GM19397 (cell line): ENCODE measurements around the gene CELF4.

Experiments
- ATAC-seq: cut with Tn5 transposase; IDR thresholded peaks from one replicate; pipeline ENCODE4 v1.9.1; 2021; ENCODE audit warnings: mild to moderate bottlenecking, moderate library complexity; ENCODE audit not compliant: unreplicated experiment

CELF4 gene

DNA sequence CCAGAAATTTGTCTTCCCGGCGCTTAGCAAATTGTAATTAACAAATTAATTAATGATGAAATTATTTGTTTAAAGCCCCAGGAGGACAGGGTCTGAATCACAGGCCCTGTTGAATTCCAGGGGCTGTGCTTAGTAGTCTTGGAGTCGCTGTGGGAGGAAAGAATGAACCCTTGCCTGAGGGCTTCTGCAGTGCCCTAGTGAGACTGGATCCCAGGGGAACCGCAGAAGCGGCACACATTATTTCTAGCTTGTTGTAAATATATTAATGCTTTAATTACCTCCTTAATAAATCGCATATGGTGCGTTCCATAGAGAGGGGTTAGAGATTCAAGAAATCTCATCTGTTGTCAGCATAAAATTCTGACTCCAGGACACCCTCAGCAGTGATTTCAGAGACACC, 235.4 kb downstream of the CELF4 start:
- ATAC-seq, result no peak

DNA sequence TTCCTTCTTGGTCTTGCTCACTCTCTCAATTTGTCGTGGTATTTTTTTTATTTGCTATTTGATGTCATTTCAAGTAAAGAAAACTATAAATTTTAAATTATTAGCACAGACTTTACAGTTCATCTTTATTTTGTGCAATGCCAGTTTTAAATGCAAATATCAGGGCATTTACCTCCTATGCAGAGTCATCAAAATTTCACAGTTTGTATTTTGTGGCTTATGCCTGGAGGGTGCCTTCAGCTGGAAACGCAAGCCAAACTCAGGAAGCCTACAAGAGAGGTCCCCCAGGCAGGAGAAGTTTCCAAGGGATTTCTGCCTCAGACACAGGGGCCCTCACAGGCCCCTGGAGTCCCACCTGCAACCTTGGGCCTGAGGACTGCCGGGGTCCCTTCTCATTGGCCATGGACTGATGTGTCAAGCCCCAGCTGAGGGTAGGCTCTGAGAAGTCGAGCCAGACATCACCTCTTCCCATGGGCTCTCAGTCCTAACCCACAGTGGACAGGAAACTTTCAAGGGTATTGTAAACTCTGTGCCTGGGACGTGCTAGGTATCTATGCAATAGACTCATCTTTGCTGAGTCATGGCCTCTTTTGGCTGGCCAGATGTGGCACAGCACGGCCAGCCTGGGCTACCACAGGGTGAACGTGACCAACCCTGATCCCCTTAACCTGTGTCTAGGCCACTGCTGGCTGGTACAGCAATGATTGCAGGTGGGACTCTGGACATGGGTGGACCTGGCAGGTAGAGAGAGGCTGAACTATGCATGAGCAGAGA, 236.5 kb downstream of the CELF4 start:
- ATAC-seq, result no peak

DNA sequence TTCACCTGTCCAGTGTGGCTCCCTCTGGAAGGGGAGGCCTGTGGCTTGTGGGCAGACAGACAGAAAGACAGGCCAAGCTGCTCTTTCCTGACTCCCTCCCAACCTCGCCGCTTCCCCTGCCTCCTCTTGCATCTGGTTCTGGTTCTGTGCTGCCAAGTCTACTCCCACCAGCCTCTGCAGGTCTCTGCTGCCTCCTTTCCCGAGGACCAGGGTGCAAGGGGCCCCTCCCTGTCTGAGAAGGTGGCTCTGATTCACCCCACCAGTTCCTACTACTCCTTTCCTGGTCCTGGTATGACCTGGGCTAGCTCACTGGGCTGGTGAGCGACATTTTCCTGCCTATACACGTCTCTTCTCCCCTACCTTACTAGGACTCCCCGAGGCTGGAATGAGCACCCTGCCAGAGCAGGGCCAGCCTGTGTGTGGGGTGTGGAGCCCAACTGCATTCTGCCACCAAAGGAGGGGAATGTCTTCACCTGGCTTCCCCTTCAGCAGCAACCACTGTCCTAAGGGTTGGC, 238.5 kb downstream of the CELF4 start:
- ATAC-seq, result no peak

DNA sequence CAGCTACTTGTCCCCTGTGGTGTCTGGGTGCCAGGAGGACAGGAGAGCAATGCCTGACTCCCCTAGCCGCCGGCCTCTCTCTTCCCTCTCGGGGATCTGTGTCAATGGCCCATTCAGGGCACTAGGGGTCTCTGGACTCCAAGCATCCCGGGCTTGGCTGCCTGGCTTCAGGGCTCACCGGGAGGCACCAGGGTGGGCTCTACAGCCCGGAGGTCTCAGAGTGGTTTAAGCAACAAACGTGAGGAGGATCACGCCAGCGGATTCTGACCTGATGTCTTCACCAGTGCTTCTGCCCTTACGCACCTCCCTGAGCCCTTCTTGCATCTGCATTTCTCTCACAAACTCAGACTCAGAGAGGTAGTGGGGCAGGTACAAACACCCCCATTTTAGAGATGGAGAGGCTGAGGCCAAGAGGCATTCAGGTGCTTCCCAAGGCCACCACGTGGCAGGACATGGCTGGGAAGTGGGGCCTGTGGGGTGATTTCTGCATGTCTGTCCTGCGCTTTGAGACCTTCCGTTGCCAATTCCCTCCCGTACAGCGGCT, 243.0 kb downstream of the CELF4 start:
- peak; percentile 64 for ATAC-seq

DNA sequence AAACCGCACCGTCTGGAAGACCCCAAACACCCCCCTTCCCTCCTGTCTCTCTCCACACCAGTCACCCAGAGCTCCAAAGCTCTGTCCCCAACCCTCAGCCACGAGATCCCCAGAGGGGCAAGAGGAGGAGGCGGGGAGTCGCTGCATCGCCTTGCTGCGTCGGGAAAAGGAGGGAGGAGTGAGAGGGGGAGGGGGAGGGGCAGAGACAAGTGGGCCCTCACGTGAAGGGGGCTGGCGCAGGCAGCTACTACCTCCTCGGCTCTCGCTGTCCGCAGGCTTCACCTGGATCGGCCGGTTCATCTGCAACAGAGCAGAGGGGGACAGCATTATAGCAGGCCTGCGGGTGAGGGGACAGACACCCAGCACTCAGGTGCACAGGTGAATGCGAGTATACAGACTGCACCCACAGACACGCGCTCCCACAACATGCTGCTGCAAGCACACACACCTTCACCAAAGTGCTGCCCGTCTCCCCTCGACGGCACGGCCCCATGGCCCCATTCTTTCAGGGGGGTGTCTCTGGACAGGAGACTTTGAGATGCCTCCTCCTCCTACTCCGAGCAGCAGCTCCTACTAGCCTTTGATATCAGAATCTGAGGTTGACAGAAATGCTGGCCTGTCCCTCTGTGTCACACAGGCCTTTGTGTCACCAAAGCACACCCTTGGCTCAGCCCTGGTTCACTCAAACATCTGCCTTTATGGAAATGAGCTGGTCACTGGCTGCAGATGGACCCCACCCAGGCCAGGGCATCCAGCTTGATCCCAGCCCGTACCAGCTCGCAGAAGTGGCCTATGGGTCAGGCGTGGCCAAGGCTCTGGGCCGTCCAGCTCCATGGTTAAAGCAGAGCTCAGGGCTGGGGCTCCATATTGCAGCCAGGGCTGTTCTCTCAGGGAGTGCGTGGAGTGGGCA, 243.8 kb downstream of the CELF4 start:
- peak; percentile 4 for ATAC-seq

DNA sequence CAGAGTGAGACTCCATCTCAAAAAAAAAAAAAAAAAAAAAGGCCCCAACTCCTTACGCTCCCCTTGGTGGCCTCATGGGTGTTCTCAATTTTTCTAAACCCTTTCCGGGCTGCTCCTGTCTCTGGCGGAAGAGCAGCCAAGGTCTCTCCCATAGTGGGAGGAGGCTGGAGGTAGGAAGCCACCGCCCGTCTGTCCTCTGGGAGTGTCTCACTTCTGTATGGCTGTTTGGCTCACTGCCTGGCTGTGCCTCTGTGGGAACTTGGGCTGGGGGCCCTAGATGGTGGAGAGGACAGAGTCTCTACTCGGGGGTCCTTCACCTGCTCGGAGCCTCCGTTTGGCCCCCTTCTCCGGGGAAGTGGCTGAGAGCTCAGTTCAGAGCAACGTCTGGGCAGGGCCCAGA, 245.3 kb downstream of the CELF4 start:
- ATAC-seq, result no peak

DNA sequence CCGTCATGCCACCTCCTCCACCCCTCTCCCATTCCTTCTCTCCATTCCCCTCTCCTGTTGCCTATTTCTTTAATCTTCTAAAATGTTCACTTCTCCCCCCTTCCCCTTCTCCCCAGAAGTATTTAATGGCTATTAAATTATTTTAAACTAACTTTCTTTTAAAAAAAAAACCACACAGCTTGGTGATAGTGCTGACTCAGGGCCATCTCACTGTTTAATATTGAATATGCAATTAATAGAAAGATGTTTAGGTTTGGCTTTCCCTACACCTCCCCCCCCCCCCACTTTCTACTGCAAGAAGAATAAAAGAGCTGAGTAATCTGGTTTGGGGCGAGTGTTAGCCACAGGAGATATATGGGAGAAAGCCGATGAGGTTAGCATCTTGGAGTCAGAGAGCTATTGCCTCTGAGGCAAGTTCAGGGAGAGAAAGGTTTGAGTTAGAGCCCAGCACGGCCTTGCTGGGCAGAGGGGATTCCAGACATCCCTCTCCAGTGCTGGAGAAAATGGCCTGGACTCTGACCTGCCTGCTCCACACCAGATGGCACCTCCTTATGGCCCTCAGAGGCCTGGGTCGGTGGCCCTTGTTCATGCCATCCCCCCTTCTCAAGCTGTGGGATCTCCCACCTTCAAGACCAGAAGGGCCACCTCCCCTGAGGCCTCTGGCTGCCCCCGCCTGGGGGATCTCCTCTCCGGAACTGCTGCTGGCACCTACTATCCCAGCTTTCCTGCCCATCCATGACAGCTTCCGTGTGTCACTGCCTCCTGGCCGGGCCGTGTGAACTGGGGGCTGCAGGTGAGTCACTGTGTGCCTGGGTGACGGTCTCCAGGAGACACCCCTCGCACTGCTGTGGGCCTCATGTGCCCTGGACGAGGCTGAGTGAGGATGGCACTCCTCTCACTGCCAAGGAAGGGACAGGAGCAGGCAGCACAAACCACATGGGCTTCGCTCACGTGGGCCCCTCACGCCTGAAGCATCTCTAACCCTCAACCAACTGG, 246.9 kb downstream of the CELF4 start:
- no peak for ATAC-seq

DNA sequence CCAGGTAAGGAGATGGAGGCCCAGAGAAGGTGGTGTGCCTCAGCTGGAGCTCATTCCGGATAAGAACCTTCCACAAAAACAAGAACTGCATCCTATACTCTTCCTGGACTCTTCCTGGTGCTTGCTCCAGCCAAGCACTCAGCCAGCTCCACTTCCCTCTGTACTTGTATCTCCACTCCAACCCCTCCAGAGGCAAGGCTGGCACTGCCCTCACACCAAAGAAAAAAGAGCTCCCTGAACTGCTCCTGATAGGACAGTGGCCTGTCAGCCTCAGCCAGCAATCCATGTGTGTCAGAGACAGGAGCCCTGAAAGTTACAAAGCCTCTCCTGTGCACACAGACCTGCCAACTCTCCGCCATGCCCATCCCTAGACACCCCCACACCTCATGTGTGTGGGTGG, 248.1 kb downstream of the CELF4 start:
- ATAC-seq, result no peak

DNA sequence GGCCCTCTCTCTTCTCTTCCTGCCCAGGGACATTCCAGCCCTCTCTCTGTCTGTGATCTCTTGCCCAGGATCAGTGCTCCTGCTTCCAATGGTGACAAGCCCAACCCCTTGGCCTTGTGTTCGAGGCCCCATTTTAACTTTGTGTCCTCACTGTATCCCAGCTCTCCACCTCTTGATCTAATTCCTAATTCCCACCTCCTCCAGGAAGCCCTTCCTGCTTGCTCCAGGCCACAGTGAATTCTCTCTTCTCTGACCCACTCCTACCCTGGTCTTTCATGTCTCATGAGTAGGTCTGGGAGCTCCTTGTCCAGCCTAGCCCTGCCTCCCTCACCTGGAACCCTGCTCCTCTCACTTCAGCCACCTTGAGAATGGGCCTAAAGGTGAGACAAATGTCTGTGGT, 249.1 kb downstream of the CELF4 start:
- ATAC-seq, result no peak

DNA sequence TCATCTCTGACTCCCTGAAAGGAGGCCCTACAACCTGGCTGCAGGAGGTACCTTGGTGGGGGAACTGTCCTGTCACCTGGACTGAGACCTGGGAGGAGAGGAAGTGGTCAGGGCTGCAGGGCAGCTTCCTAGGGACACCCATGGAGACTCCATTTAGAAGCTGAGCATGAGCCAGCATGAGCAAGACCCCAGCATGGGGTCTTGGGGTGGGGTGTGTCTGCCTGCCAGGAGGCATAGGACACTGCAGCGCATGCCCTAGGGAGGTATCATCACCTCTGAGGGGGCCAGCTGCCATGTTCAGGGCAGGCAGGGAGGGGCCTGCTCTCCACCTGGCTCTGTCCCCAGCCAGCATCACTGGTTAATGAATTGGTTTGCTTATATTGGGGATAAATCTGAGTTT, 249.7 kb downstream of the CELF4 start:
- no peak for ATAC-seq

DNA sequence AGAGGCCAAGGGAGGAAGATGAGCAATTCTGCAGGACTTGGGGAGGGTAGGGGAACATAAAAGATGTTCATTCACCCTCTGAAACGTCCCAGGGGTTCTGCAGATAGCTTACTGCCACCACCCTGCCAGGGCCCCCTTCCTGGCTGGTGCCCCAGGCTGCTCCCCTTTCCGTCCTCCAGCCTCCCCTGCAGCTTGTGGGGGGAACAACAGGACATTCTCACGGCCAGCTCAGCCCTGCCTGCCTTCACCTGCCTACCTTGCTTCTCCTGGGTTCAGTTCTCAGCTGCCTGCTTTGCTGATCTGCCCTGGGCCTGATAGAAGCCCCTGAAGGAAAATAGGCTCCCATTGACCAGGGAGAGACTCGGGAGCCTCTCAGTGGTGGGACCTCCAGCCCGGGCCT, 251.1 kb downstream of the CELF4 start:
- ATAC-seq, result no peak

DNA sequence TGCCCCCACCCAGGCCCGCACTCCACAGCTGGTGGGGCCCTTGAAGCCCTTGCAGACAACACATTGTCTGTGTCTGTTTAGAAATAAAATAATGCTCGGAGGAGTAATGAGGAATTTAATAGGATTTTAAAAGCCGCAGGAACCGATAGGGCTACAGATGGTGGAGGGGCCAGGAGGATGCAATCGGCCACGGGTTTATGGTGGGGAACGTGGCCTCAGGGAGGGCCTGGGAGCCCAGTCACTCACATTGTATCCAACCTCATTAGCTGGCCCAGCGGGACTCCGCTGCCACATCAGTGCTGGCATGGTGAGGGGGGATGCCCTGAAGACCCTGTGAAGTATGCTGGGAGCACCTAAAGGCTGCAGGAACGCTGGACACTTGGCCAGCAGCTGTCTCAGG, 252.0 kb downstream of the CELF4 start:
- ATAC-seq, result no peak

DNA sequence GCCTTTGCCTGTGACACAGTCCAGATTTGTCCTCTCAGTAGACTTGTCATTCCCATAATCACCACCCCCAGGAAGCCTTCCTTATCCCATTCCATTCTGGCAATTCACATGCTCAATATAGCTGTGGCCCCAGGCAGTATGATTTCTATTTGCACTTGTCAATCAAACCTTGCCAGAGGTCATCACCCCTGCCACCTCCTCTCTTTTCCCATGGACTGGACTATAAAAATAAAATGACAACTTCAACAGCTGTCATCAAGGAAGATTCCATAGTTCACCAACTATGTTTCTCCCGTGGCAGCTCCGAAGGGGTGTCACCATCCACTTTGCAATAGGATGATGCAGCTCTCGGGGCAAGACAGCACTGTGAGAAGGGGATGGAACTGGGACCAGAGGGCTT, 255.7 kb downstream of the CELF4 start:
- ATAC-seq, result no peak

DNA sequence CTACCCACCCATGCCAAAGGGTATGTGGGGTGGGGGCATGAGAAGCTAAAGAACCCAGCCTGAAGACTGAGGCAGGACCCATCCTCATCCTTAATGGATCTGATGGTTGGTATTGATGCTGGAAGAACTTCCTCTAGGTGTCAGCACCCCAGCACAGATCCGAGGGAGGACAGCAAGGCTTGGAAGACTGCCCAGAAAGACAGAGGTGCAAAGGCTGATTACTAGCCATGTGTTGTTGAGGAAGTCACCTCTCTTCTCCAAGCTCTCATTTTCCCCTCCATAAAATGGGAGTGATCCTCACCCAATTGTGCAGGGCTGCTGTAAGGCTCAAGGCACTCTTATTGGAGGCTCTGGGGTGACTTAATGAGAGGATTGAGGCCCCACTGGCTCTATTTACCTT, 256.5 kb downstream of the CELF4 start:
- no peak for ATAC-seq

DNA sequence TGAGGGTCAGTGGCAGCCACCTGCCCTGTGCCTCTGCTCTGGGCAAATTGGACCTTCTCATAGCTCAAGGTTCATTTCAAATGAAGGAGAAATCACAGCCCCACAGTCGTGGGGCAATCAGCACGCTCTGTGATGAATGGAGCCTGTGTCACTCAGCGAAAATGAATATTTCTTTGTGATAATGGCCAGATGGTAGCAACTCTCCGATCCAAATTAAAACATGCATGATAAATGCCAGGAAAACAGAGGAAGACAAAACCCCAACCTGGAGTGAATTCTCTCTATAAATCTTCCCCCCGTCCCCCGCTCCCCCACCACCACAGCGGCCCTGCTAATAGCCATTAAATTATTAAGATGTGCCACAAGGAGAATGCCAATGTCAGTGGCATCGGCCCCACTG, 258.4 kb downstream of the CELF4 start:
- no peak for ATAC-seq

DNA sequence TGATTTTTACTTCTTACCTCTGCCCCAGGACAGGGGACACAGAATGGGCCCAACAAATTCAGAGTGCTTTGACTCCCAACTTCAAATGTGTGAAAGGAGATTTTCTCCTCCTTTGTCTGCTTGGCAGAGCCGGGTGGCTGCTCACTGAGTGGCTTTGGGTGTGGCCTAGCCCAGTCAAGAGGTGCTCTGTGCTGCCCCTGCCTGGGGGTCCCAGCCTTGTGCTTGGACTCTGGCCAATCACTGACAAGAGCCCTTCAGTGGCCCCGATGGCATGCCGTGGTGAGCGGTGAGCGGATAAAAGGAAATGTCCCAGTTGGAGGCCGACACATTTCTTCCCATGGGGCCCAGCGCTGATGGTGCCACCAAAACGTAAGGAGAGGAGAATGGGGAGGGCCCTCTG, 259.2 kb downstream of the CELF4 start:
- no peak for ATAC-seq

DNA sequence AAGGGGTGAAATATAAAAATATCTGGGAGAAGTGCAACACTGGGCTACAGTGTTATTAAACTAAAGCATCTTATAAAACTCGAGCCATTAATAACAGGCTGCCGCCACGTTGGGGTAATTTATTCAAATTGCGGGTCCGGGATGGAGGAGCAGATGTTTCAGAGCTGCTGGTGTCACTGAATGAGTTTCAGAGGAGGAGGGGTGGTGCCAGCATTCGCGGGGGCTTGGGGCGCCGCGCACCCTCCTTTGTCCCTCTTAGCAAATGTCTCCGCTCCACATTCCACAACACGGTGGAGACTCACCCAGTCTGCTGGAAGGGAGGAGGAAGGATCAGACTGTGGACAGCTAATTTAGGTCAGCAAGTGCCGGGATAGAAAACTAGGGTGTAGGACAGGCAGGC, 260.5 kb downstream of the CELF4 start:
- ATAC-seq, result no peak

DNA sequence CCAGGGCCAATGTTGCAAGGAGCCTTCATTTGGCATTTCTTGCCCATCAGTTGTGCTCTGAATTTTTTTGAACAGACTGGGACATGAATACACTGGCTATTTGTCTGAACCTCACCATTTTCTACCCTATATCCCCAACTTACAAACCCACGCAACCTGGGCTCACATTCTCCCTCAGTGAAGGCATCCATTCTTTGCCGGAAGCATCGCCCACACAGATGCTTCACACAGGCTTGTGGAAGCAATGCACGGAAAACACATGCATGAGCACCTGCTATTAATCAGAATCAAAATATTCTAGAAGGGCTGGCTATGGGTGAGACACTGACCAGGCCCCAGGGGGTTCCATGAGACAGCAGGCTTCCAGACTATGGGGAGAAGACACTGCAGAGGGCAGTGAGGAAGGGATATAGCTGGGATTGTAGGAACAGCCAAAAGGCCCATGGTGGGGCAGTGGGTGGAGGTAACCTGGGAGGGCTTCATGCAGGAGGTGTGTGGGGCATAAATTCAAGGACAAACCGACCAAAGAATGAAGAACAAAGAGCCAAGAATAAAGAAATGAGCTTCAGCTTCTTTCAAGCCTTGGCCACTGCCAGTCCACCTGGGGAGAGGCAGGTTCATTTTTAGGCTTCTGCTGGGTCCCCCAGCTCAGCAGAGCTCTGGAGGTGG, 261.5 kb downstream of the CELF4 start:
- ATAC-seq, result no peak

DNA sequence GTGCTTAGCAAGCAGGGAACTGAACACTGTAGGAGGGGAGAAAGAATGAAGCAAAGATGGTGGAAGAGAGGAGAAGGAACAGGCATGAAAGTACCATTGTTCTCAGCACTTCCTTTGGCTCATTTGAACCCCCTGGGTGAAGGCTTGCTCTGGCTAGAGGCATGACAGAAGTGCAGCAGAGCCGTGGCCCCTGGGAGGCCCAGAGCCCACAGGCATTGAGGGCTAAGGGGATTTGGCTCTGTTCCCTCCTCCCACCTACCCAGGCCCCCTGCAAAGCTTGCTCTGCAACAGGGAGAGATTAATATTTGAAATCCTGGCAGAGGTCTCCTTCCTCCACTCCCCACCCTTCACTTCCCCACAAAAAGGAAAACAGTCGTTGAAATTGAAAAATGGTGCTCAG, 262.6 kb downstream of the CELF4 start:
- no peak for ATAC-seq

DNA sequence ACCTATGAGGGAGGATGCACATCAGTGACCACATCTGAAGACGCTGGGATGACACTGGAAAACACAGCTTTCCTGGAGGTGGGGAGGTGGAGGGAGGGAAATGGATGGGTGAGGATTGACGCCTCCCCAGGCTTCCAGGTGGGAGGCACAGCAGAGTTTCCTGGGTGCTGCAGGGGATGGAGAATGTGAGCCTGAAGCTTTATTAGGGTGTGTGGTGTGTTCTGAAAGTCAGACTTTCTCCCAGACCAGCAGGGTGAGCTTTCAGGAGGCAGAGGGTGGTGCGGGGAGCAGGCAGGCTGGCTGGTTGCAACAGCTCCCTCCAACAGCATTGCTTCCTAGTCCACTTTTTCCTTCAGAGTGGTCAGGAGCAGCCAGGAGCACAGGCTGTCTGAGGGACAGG, 263.1 kb downstream of the CELF4 start:
- no peak for ATAC-seq
